GM08714 (cell line): Measurements from ENCODE around the gene TMEM217.

Source experiments
- H3K4me3 ChIP-seq: fragments of 200-500 bp; sonication (Bioruptor generic); 2 replicates; pipeline ENCODE4 v1.5.1; 2014; ENCODE audit warnings: mild to moderate bottlenecking, low read length, inconsistent platforms
- ZNF274 ChIP-seq: IDR thresholded peaks from 2 replicates; pipeline ENCODE4 v1.6.1; 2012; ENCODE audit warnings: mild to moderate bottlenecking, low read depth, low read length

The TMEM217 gene

GRCh38 chr6:37180075-37180474, 77.9 kb downstream of the TMEM217 start:
- H3K4me3 ChIP-seq: no peak overlapping the region
- TF ChIP-seq ZNF274: no peak

GRCh38 chr6:37177935-37178517, 79.9 kb downstream of the TMEM217 start:
- TF ChIP-seq ZNF274: no peak
- no peak overlapping the region for H3K4me3 ChIP-seq

- TF ChIP-seq ZNF274: no peak
- no peak overlapping the region for H3K4me3 ChIP-seq
These were observed 80.6 kb downstream of the TMEM217 start for GRCh38 chr6:37177077-37177934.

- no peak overlapping the region for H3K4me3 ChIP-seq
These were observed 81.5 kb downstream of the TMEM217 start for GRCh38 chr6:37176268-37177076.

GRCh38 chr6:37175332-37176267, 82.3 kb downstream of the TMEM217 start:
- H3K4me3 ChIP-seq: no peak overlapping the region
- TF ChIP-seq ZNF274: no peak

More at GRCh38 chr6:37176268-37177076, 81.5 kb downstream of the TMEM217 start:
- no peak for TF ChIP-seq ZNF274

GRCh38 chr6:37174515-37175331, 83.2 kb downstream of the TMEM217 start:
- no peak for TF ChIP-seq ZNF274
- H3K4me3 ChIP-seq: no peak overlapping the region

GRCh38 chr6:37174196-37174514, 83.8 kb downstream of the TMEM217 start:
- no peak overlapping the region for H3K4me3 ChIP-seq
- no peak for TF ChIP-seq ZNF274

- TF ChIP-seq ZNF274: no peak
- no peak overlapping the region for H3K4me3 ChIP-seq
These were observed 84.3 kb downstream of the TMEM217 start for GRCh38 chr6:37173493-37174195.

- TF ChIP-seq ZNF274: no peak
These were observed 84.9 kb downstream of the TMEM217 start for GRCh38 chr6:37172912-37173492.

GRCh38 chr6:37171970-37172812, 85.8 kb downstream of the TMEM217 start:
- peak overlapping the region; percentile 96 for H3K4me3 ChIP-seq
- no peak for TF ChIP-seq ZNF274

More at GRCh38 chr6:37172912-37173492, 84.9 kb downstream of the TMEM217 start:
- H3K4me3 ChIP-seq: no peak overlapping the region; the same call in 1 of the 2 replicates
